ENCODE measurements around the gene LRP2.

The LRP2 gene

DNA sequence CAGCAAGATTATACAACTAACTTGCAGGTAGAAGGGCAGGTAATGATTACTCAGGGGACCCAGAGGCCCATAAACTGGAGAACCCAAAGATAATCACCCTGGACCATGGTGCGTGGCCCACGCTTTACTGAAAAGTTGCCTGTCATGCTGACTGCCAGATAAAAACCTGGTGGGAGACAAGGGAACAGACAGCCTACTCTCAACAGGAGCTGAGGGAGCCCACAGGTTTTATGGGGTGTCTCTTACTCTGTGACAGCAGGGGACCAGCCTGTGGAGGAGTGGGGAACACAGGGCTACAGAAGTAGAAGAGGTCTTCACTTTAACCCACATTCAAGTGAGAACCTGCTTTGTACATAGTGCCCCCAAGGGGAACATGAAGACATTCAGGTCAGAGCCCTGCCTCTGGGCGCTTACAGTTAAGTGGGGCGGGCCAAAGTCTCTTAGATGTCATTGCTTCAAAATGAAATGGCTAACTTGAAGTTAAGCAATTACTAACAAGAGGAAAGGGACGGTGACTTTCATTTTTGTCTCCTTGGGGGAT lies 232.6 kb downstream of the LRP2 start:
- H3K27ac ChIP-seq = no peak overlapping the region
- in situ Hi-C loops (cut with HindIII; ENCODE audit: low pct_ligation_motif_present, low sequenced_read_pairs) = loop anchor here (25.0 kb wide), 1 partner anchor 167 kb away; no protein-coding TSS in a partner anchor
- no peak for DNase-seq

GRCh38 chr2:169119851-169120250 lies 242.5 kb downstream of the LRP2 start:
- TF ChIP-seq CTCF (IDR thresholded peaks at IDR 0.05; ENCODE audit: low read depth, low read length, missing control alignments) = no peak
- DNase-seq = no peak
- in situ Hi-C loops (cut with HindIII; ENCODE audit: low pct_ligation_motif_present, low sequenced_read_pairs) = no loop called here
- no peaks in the 10 kb centered on the region for H3K36me3 ChIP-seq (replicated peaks)
- no peak overlapping the region for H3K27ac ChIP-seq
- no peak overlapping the region for H3K4me3 ChIP-seq (ENCODE audit: low read depth, low read length)
- peaks cover under 1% of the 10 kb centered on the region for H3K27me3 ChIP-seq (replicated peaks)

More for the DNA sequence above, 232.6 kb downstream of the LRP2 start:
- no peak overlapping the region for H3K4me3 ChIP-seq (ENCODE audit: low read depth, low read length)
- TF ChIP-seq CTCF (IDR thresholded peaks at IDR 0.05; ENCODE audit: low read depth, low read length, missing control alignments) = no peak
- peaks cover 2% of the 10 kb centered on the region for H3K27me3 ChIP-seq (replicated peaks)
- no peaks in the 10 kb centered on the region for H3K36me3 ChIP-seq (replicated peaks)

GRCh38 chr2:169119123-169119760 lies 243.1 kb downstream of the LRP2 start:
- no peak for DNase-seq
- H3K27me3 ChIP-seq (replicated peaks) = no peaks in the 10 kb centered on the region
- H3K27ac ChIP-seq = no peak overlapping the region
- no peak overlapping the region for H3K4me3 ChIP-seq (ENCODE audit: low read depth, low read length)
- no peak for TF ChIP-seq CTCF (IDR thresholded peaks at IDR 0.05; ENCODE audit: low read depth, low read length, missing control alignments)
- H3K36me3 ChIP-seq (replicated peaks) = no peaks in the 10 kb centered on the region
- in situ Hi-C loops (cut with HindIII; ENCODE audit: low pct_ligation_motif_present, low sequenced_read_pairs) = no loop called here

GRCh38 chr2:169118060-169118459 lies 244.3 kb downstream of the LRP2 start:
- no peak for TF ChIP-seq CTCF (IDR thresholded peaks at IDR 0.05; ENCODE audit: low read depth, low read length, missing control alignments)
- no peaks in the 10 kb centered on the region for H3K36me3 ChIP-seq (replicated peaks)

GRCh38 chr2:169116993-169117392 lies 245.3 kb downstream of the LRP2 start:
- Histone ChIP-seq H3K27me3 (replicated peaks) (no peaks in the 10 kb centered on the region), H3K27ac (no peak overlapping the region), H3K4me3 (ENCODE audit: low read depth, low read length) (no peak overlapping the region), H3K36me3 (replicated peaks) (no peaks in the 10 kb centered on the region)
- in situ Hi-C loops (cut with HindIII; ENCODE audit: low pct_ligation_motif_present, low sequenced_read_pairs) = no loop called here
- DNase-seq = no peak
- TF ChIP-seq CTCF (IDR thresholded peaks at IDR 0.05; ENCODE audit: low read depth, low read length, missing control alignments) = no peak

More at GRCh38 chr2:169118060-169118459, 244.3 kb downstream of the LRP2 start:
- no peak for DNase-seq
- no peaks in the 10 kb centered on the region for H3K27me3 ChIP-seq (replicated peaks)
- H3K27ac ChIP-seq = no peak overlapping the region
- no peak overlapping the region for H3K4me3 ChIP-seq (ENCODE audit: low read depth, low read length)
- in situ Hi-C loops (cut with HindIII; ENCODE audit: low pct_ligation_motif_present, low sequenced_read_pairs) = no loop called here

GRCh38 chr2:169116327-169116726 lies 246.0 kb downstream of the LRP2 start:
- H3K36me3 ChIP-seq (replicated peaks) = no peaks in the 10 kb centered on the region
- no peak overlapping the region for H3K4me3 ChIP-seq (ENCODE audit: low read depth, low read length)
- no peak overlapping the region for H3K27ac ChIP-seq
- no peak for TF ChIP-seq CTCF (IDR thresholded peaks at IDR 0.05; ENCODE audit: low read depth, low read length, missing control alignments)
- no peak for DNase-seq
- H3K27me3 ChIP-seq (replicated peaks) = no peaks in the 10 kb centered on the region
- in situ Hi-C loops (cut with HindIII; ENCODE audit: low pct_ligation_motif_present, low sequenced_read_pairs) = no loop called here
